GM12878 (cell line): ENCODE measurements around the gene IL4I1. TPM values are rescaled to one million over a fixed set of nuclear protein-coding genes. Genes with fewer than 3 reads are reported as not detected.

Experiments used
- ATF3 ChIP-seq: IDR thresholded peaks from 2 replicates; pipeline ENCODE4 v1.6.1; 2011; ENCODE audit warnings: low read depth, mild to moderate bottlenecking, low read length, moderate library complexity, borderline replicate concordance; ENCODE audit errors: extremely low read depth
- CHD2 ChIP-seq: IDR thresholded peaks from 2 replicates; pipeline ENCODE4 v1.6.1; 2011; ENCODE audit warnings: low read depth, low read length, improper control_type of control experiment, borderline replicate concordance
- CREM ChIP-seq: IDR thresholded peaks from 2 replicates; pipeline ENCODE4 v1.6.1; 2014; ENCODE audit warnings: antibody characterized with exemption, low read depth
- EZH2 ChIP-seq: IDR thresholded peaks from 2 replicates; pipeline ENCODE4 v1.6.1; 2012; ENCODE audit warnings: low read depth, mild to moderate bottlenecking, control low read depth, inconsistent platforms, low read length, borderline replicate concordance; ENCODE audit not compliant: control insufficient read depth
- KDM1A ChIP-seq: fragments of 200-600 bp; sonication (generic); IDR thresholded peaks from 2 replicates; pipeline ENCODE4 v1.6.1; 2016; ENCODE audit warnings: borderline replicate concordance
- MEF2A ChIP-seq: IDR thresholded peaks from 2 replicates; pipeline ENCODE4 v1.6.1; 2011; ENCODE audit warnings: low read depth, mild to moderate bottlenecking, low read length, moderate library complexity; ENCODE audit not compliant: insufficient read depth
- MTA3 ChIP-seq: IDR thresholded peaks from 2 replicates; pipeline ENCODE4 v1.6.1; 2012; ENCODE audit warnings: low read length, inconsistent platforms, borderline replicate concordance
- NBN ChIP-seq: fragments of 450-650 bp; IDR thresholded peaks from 2 replicates; pipeline ENCODE4 v1.6.1; 2016
- NFXL1 ChIP-seq: fragments of 450-650 bp; IDR thresholded peaks from 2 replicates; pipeline ENCODE4 v1.6.1; 2017; ENCODE audit warnings: antibody characterized with exemption, mild to moderate bottlenecking, borderline replicate concordance
- POLR2A ChIP-seq: IDR thresholded peaks from 2 replicates; pipeline ENCODE4 v1.6.1; 2011; ENCODE audit warnings: low read depth, mild to moderate bottlenecking, low read length
- POLR2AphosphoS5 ChIP-seq: IDR thresholded peaks from 2 replicates; pipeline ENCODE4 v1.6.1; 2011; ENCODE audit warnings: mild to moderate bottlenecking, low read length, inconsistent platforms
- RUNX3 ChIP-seq: IDR thresholded peaks from 2 replicates; pipeline ENCODE4 v1.6.1; 2012; ENCODE audit warnings: low read length, inconsistent platforms
- SP1 ChIP-seq: IDR thresholded peaks from one replicate; pipeline ENCODE4 v1.6.1; 2011; ENCODE audit warnings: low read depth, low read length
- TAF1 ChIP-seq: IDR thresholded peaks from 2 replicates; pipeline ENCODE4 v1.6.1; 2011; ENCODE audit warnings: mild to moderate bottlenecking, low read depth, low read length, borderline replicate concordance
- YBX1 ChIP-seq: fragments of 450-650 bp; IDR thresholded peaks from 2 replicates; pipeline ENCODE4 v1.6.1; 2016; ENCODE audit warnings: antibody characterized with exemption
- YY1 ChIP-seq: IDR thresholded peaks from 2 replicates; pipeline ENCODE4 v1.6.1; 2011; ENCODE audit warnings: low read depth, mild to moderate bottlenecking, low read length
- polyA plus RNA-seq, 11 experiments: library from polyadenylated mRNA; depleted of rRNA in 4 of 11; unstranded in 6 of 11; stranded (reverse) in 5 of 11; fragments of >200 nt; fragmentation: Nextera tagmentation in 4 of 11; fragmentation: Illumina TruSeq in 1 of 11; extraction: Ambion mirVana in 4 of 11; extraction: Trizol in 1 of 11; gene quantifications; 1 replicate in 1 of 11; 2 replicates in 10 of 11; pipeline versions ENCODE4 v1.2.1 to v1.2.3, GENCODE V29; 2011 to 2016; ENCODE audit warnings: inconsistent platforms in 2 of 11, missing spikeins in 2 of 11, low read depth in 1 of 11
- total RNA-seq, 4 experiments: library from RNA; depleted of rRNA in 3 of 4; stranded (reverse); fragments of >200 nt in 3 of 4; fragmentation: Illumina TruSeq in 1 of 4; extraction: Trizol in 1 of 4; gene quantifications; 2 replicates each; pipeline versions ENCODE4 v1.2.1 to v1.2.3, GENCODE V29; 2013 to 2021
- TF ChIP-seq, protein P1 (sequence below): fragments of 450-650 bp; formaldehyde crosslinking; IDR thresholded peaks from 2 replicates; pipeline ENCODE4 v1.4.0; 2020; ENCODE audit warnings: mild to moderate bottlenecking, moderate library complexity
- TF ChIP-seq, protein P2 (sequence below): fragments of 450-650 bp; IDR thresholded peaks from 2 replicates; pipeline ENCODE4 v1.6.1; 2017; ENCODE audit warnings: mild to moderate bottlenecking, low read depth, inconsistent platforms; ENCODE audit not compliant: poor library complexity, severe bottlenecking
- TF ChIP-seq, protein P3 (sequence below): fragments of 450-650 bp; IDR thresholded peaks from 2 replicates; pipeline ENCODE4 v1.6.1; 2016; ENCODE audit warnings: mild to moderate bottlenecking
- TF ChIP-seq, protein P4 (sequence below): fragments of 450-650 bp; IDR thresholded peaks from 2 replicates; pipeline ENCODE4 v1.6.1; 2016; ENCODE audit warnings: mild to moderate bottlenecking, moderate library complexity, borderline replicate concordance

Gene IL4I1
- total and polyA plus RNA-seq, 10 of the 15 experiments (the other 5 are each of a cell fraction or from before 2014, with no cell fraction given) = 0.62 to 83.8 (median 42.8) TPM

- TF ChIP-seq MEF2A = peak; percentile 57; the same call in 1 of the 2 replicates
- peak; percentile 23; the same call in 1 of the 2 replicates for TF ChIP-seq MTA3
- TF ChIP-seq, protein P1, sequence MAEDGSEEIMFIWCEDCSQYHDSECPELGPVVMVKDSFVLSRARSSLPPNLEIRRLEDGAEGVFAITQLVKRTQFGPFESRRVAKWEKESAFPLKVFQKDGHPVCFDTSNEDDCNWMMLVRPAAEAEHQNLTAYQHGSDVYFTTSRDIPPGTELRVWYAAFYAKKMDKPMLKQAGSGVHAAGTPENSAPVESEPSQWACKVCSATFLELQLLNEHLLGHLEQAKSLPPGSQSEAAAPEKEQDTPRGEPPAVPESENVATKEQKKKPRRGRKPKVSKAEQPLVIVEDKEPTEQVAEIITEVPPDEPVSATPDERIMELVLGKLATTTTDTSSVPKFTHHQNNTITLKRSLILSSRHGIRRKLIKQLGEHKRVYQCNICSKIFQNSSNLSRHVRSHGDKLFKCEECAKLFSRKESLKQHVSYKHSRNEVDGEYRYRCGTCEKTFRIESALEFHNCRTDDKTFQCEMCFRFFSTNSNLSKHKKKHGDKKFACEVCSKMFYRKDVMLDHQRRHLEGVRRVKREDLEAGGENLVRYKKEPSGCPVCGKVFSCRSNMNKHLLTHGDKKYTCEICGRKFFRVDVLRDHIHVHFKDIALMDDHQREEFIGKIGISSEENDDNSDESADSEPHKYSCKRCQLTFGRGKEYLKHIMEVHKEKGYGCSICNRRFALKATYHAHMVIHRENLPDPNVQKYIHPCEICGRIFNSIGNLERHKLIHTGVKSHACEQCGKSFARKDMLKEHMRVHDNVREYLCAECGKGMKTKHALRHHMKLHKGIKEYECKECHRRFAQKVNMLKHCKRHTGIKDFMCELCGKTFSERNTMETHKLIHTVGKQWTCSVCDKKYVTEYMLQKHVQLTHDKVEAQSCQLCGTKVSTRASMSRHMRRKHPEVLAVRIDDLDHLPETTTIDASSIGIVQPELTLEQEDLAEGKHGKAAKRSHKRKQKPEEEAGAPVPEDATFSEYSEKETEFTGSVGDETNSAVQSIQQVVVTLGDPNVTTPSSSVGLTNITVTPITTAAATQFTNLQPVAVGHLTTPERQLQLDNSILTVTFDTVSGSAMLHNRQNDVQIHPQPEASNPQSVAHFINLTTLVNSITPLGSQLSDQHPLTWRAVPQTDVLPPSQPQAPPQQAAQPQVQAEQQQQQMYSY = 0 out of 2 replicates have a peak, but pooled peaks have one; percentile 65
- peak; percentile 94 for TF ChIP-seq POLR2AphosphoS5
- TF ChIP-seq SP1 = peak; percentile 69
- TF ChIP-seq, protein P2, sequence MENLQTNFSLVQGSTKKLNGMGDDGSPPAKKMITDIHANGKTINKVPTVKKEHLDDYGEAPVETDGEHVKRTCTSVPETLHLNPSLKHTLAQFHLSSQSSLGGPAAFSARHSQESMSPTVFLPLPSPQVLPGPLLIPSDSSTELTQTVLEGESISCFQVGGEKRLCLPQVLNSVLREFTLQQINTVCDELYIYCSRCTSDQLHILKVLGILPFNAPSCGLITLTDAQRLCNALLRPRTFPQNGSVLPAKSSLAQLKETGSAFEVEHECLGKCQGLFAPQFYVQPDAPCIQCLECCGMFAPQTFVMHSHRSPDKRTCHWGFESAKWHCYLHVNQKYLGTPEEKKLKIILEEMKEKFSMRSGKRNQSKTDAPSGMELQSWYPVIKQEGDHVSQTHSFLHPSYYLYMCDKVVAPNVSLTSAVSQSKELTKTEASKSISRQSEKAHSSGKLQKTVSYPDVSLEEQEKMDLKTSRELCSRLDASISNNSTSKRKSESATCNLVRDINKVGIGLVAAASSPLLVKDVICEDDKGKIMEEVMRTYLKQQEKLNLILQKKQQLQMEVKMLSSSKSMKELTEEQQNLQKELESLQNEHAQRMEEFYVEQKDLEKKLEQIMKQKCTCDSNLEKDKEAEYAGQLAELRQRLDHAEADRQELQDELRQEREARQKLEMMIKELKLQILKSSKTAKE = no peak
- TF ChIP-seq NFXL1 = no peak
- TF ChIP-seq TAF1 = peak; percentile 93
- TF ChIP-seq CREM = peak; percentile 58; the same call in 1 of the 2 replicates
- TF ChIP-seq EZH2 = no peak
- TF ChIP-seq ATF3 = no peak
- TF ChIP-seq POLR2A = peak; percentile 90
- peak; percentile 88 for TF ChIP-seq CHD2
- TF ChIP-seq KDM1A = no peak
- peak; percentile 7; the same call in 1 of the 2 replicates for TF ChIP-seq RUNX3
- TF ChIP-seq, protein P3, sequence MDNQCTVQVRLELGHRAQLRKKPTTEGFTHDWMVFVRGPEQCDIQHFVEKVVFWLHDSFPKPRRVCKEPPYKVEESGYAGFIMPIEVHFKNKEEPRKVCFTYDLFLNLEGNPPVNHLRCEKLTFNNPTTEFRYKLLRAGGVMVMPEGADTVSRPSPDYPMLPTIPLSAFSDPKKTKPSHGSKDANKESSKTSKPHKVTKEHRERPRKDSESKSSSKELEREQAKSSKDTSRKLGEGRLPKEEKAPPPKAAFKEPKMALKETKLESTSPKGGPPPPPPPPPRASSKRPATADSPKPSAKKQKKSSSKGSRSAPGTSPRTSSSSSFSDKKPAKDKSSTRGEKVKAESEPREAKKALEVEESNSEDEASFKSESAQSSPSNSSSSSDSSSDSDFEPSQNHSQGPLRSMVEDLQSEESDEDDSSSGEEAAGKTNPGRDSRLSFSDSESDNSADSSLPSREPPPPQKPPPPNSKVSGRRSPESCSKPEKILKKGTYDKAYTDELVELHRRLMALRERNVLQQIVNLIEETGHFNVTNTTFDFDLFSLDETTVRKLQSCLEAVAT = peak; percentile 89
- TF ChIP-seq YY1 = peak; percentile 71
- peak; percentile 87 for TF ChIP-seq NBN
- TF ChIP-seq, protein P4, sequence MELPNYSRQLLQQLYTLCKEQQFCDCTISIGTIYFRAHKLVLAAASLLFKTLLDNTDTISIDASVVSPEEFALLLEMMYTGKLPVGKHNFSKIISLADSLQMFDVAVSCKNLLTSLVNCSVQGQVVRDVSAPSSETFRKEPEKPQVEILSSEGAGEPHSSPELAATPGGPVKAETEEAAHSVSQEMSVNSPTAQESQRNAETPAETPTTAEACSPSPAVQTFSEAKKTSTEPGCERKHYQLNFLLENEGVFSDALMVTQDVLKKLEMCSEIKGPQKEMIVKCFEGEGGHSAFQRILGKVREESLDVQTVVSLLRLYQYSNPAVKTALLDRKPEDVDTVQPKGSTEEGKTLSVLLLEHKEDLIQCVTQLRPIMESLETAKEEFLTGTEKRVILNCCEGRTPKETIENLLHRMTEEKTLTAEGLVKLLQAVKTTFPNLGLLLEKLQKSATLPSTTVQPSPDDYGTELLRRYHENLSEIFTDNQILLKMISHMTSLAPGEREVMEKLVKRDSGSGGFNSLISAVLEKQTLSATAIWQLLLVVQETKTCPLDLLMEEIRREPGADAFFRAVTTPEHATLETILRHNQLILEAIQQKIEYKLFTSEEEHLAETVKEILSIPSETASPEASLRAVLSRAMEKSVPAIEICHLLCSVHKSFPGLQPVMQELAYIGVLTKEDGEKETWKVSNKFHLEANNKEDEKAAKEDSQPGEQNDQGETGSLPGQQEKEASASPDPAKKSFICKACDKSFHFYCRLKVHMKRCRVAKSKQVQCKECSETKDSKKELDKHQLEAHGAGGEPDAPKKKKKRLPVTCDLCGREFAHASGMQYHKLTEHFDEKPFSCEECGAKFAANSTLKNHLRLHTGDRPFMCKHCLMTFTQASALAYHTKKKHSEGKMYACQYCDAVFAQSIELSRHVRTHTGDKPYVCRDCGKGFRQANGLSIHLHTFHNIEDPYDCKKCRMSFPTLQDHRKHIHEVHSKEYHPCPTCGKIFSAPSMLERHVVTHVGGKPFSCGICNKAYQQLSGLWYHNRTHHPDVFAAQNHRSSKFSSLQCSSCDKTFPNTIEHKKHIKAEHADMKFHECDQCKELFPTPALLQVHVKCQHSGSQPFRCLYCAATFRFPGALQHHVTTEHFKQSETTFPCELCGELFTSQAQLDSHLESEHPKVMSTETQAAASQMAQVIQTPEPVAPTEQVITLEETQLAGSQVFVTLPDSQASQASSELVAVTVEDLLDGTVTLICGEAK = no peak
- no peak for TF ChIP-seq YBX1
These were observed 32.5 kb upstream of the IL4I1 start, which contains the start of the genes ATF5 and NUP62 (continued) for GRCh38 chr19:49929121-49929610.
